HCT116 (cell line): ENCODE data around the gene NPIPB2. TPM values are rescaled to one million over a fixed set of nuclear protein-coding genes. Genes with fewer than 3 reads are reported as not detected.

Source experiments
- ATAC-seq: fragments of 200-7000 bp; cut with Tn5 transposase; 2 replicates; pipeline ENCODE4 v1.9.1; 2020; ENCODE audit warnings: mild to moderate bottlenecking, moderate library complexity
- BruUV-seq: library from RNA; stranded (reverse); fragments of 400-500 nt; replicated peaks from 2 replicates; lab custom pipeline; 2021; lab: Mats Ljungman, UMichigan
- CTCF ChIA-PET: fragments of 300-600 bp; sonication (Branson Sonifier 250); formaldehyde crosslinking; loops from one replicate; lab custom pipeline; 2021; ENCODE audit warnings: antibody characterized with exemption; lab: Charles Lee
- POLR2A ChIA-PET: fragments of 300-600, 350-600 bp; sonication (Branson Sonifier 250); formaldehyde crosslinking; loops from one replicate; lab custom pipeline; 2021; ENCODE audit warnings: antibody characterized with exemption; lab: Charles Lee
- RAD21 ChIA-PET, 2 experiments: fragments of 300-600 bp; sonication (Branson Sonifier 250); formaldehyde crosslinking; loops; one replicate each; lab custom pipeline; 2023; ENCODE audit warnings: low total read pairs in 2 of 2; ENCODE audit not compliant: uncharacterized antibody in 2 of 2, unreplicated experiment in 2 of 2, low non-redundant PET in 1 of 2; lab: Charles Lee
- DNase-seq: peaks from one replicate; pipeline ENCODE4 v3.0.0-alpha.2; 2010; ENCODE audit warnings: low read depth, low spot score
- H2AFZ ChIP-seq: fragments of 200-600 bp; shearing (Covaris generic), sonication (generic); 2 replicates; pipeline ENCODE4 v1.6.1; 2017; ENCODE audit warnings: low read depth, mixed run types, mixed read lengths, antibody characterized with exemption, low read length; ENCODE audit not compliant: poor library complexity, severe bottlenecking
- H3K27ac ChIP-seq: 2 replicates; pipeline ENCODE4 v1.5.1; 2012; ENCODE audit warnings: low read depth, low read length
- H3K27me3 ChIP-seq: fragments of 200-600 bp; sonication (generic); 2 replicates; pipeline ENCODE4 v1.6.1; 2016; ENCODE audit warnings: mixed run types, low read length, mixed read lengths; ENCODE audit not compliant: insufficient read depth
- H3K36me3 ChIP-seq, 2 experiments: fragments of 200-500 bp in 1 of 2; fragments of 200-600 bp in 1 of 2; sonication (Bioruptor generic) in 1 of 2; sonication (generic) in 1 of 2; 2 replicates each; pipeline versions ENCODE4 v1.5.1 to v1.6.1; 2014 to 2016; ENCODE audit warnings: low read length in 2 of 2, inconsistent platforms in 1 of 2, mixed read lengths in 1 of 2, mixed run types in 1 of 2; ENCODE audit not compliant: insufficient read depth in 2 of 2, control insufficient read depth in 1 of 2
- H3K4me1 ChIP-seq, 2 experiments: fragments of 200-600 bp in 1 of 2; sonication (generic) in 1 of 2; 2 replicates each; pipeline versions ENCODE4 v1.5.1 to v1.6.1; 2012 to 2017; ENCODE audit warnings: low read length in 2 of 2, inconsistent platforms in 1 of 2, mild to moderate bottlenecking in 1 of 2, mixed read lengths in 1 of 2, mixed run types in 1 of 2, moderate library complexity in 1 of 2; ENCODE audit not compliant: insufficient read depth in 2 of 2, control insufficient read depth in 1 of 2
- H3K4me2 ChIP-seq: fragments of 200-600 bp; sonication (generic); 2 replicates; pipeline ENCODE4 v1.6.1; 2017; ENCODE audit warnings: mixed run types, low read length, mixed read lengths
- H3K4me3 ChIP-seq, 2 experiments: fragments of 200-600 bp in 1 of 2; sonication (generic) in 1 of 2; replicated peaks in 1 of 2; 2 replicates each; pipeline ENCODE4 v1.5.1; 2011 to 2016; ENCODE audit warnings: low read length in 2 of 2, control low read depth in 1 of 2, low read depth in 1 of 2, mild to moderate bottlenecking in 1 of 2, mixed read lengths in 1 of 2, mixed run types in 1 of 2
- H3K79me2 ChIP-seq: fragments of 200-600 bp; sonication (generic); 2 replicates; pipeline ENCODE4 v1.6.1; 2017; ENCODE audit warnings: mild to moderate bottlenecking, mixed run types, low read length, moderate library complexity, mixed read lengths; ENCODE audit not compliant: insufficient read depth
- H3K9ac ChIP-seq: fragments of 200-600 bp; sonication (generic); 2 replicates; pipeline ENCODE4 v1.6.1; 2016; ENCODE audit warnings: low read length, mixed read lengths
- H3K9me2 ChIP-seq: fragments of 200-600 bp; sonication (generic), shearing (Covaris generic); 2 replicates; pipeline ENCODE4 v1.6.1; 2017; ENCODE audit warnings: mixed run types, mild to moderate bottlenecking, moderate library complexity; ENCODE audit not compliant: insufficient read depth
- H3K9me3 ChIP-seq, 2 experiments: fragments of 200-500 bp in 1 of 2; fragments of 200-600 bp in 1 of 2; sonication (Bioruptor generic) in 1 of 2; sonication (generic) in 1 of 2; 2 replicates each; pipeline ENCODE4 v1.6.1; 2014 to 2017; ENCODE audit warnings: low read length in 2 of 2, mixed read lengths in 2 of 2, inconsistent platforms in 1 of 2, low read depth in 1 of 2, mild to moderate bottlenecking in 1 of 2, mixed run types in 1 of 2, moderate library complexity in 1 of 2; ENCODE audit not compliant: control insufficient read depth in 1 of 2, insufficient read depth in 1 of 2
- H4K20me1 ChIP-seq: fragments of 200-600 bp; sonication (generic), shearing (Covaris generic); 2 replicates; pipeline ENCODE4 v1.6.1; 2017; ENCODE audit warnings: mixed run types, mild to moderate bottlenecking, moderate library complexity; ENCODE audit not compliant: insufficient read depth
- CEBPB ChIP-seq: IDR thresholded peaks from 2 replicates; pipeline ENCODE4 v1.6.1; 2012; ENCODE audit warnings: low read depth
- EGR1 ChIP-seq: IDR thresholded peaks from 2 replicates; pipeline ENCODE4 v1.6.1; 2012; ENCODE audit warnings: low read depth
- ELF1 ChIP-seq: IDR thresholded peaks from 2 replicates; pipeline ENCODE4 v1.6.1; 2012; ENCODE audit warnings: low read depth, borderline replicate concordance
- EZH2 ChIP-seq: fragments of 200-600 bp; sonication (generic); IDR thresholded peaks from 2 replicates; pipeline ENCODE4 v1.6.1; 2017; ENCODE audit warnings: antibody characterized with exemption, mixed run types
- EZH2phosphoT487 ChIP-seq: fragments of 200-600 bp; IDR thresholded peaks from 2 replicates; pipeline ENCODE4 v1.6.1; 2018; ENCODE audit warnings: antibody characterized with exemption, borderline replicate concordance
- FOSL1 ChIP-seq: IDR thresholded peaks from 2 replicates; pipeline ENCODE4 v1.6.1; 2012; ENCODE audit warnings: low read depth
- JUND ChIP-seq: IDR thresholded peaks from 2 replicates; pipeline ENCODE4 v1.6.1; 2012
- POLR2A ChIP-seq: IDR thresholded peaks from 2 replicates; pipeline ENCODE4 v1.7.0; 2011; ENCODE audit warnings: borderline replicate concordance; ENCODE audit not compliant: insufficient read depth, insufficient read length; ENCODE audit errors: extremely low read depth
- POLR2AphosphoS5 ChIP-seq: IDR thresholded peaks from 2 replicates; pipeline ENCODE4 v1.6.1; 2011; ENCODE audit warnings: mild to moderate bottlenecking, low read depth, low read length, moderate library complexity
- RAD21 ChIP-seq: IDR thresholded peaks from 2 replicates; pipeline ENCODE4 v1.6.1; 2012; ENCODE audit warnings: low read depth, mild to moderate bottlenecking
- SIN3A ChIP-seq: IDR thresholded peaks from 2 replicates; pipeline ENCODE4 v1.6.1; 2012; ENCODE audit warnings: low read depth
- SP1 ChIP-seq: IDR thresholded peaks from 2 replicates; pipeline ENCODE4 v1.6.1; 2012; ENCODE audit warnings: low read depth
- SRF ChIP-seq: IDR thresholded peaks from 2 replicates; pipeline ENCODE4 v1.6.1; 2012; ENCODE audit warnings: low read depth
- ZNF274 ChIP-seq: fragments of 200-500 bp; sonication (Bioruptor generic); IDR thresholded peaks from 2 replicates; pipeline ENCODE4 v1.6.1; 2014; ENCODE audit warnings: mild to moderate bottlenecking, low read depth, low read length, inconsistent platforms
- intact Hi-C: fragments of 100-400 bp; cut with micrococcal nuclease; formaldehyde crosslinking; loops from 2 replicates; pipeline ENCODE4 v1.10.0; 2022
- total RNA-seq: library from RNA; stranded (reverse); gene quantifications from one replicate; pipeline ENCODE4 v1.2.1, GENCODE V29; 2021; ENCODE audit not compliant: unreplicated experiment
- TF ChIP-seq, protein P1 (sequence below): IDR thresholded peaks from 2 replicates; pipeline ENCODE4 v1.6.1; 2012
- TF ChIP-seq, protein P2 (sequence below): IDR thresholded peaks from 2 replicates; pipeline ENCODE4 v1.6.1; 2012
- TF ChIP-seq, protein P3 (sequence below), 3 experiments: fragments of 200-600 bp in 1 of 3; sonication (generic) in 1 of 3; IDR thresholded peaks in 2 of 3; conservative IDR thresholded peaks in 1 of 3; 2 replicates each; pipeline ENCODE4 v1.5.1; 2012 to 2017; ENCODE audit warnings: low read depth in 2 of 3, low read length in 2 of 3, antibody characterized with exemption in 1 of 3, borderline replicate concordance in 1 of 3, control low read depth in 1 of 3, mild to moderate bottlenecking in 1 of 3, mixed read lengths in 1 of 3, mixed run types in 1 of 3, moderate library complexity in 1 of 3; ENCODE audit not compliant: insufficient read depth in 1 of 3

NPIPB2 gene
- total RNA-seq, 1 experiment from 2014 or later, result 10.7 TPM

DNA sequence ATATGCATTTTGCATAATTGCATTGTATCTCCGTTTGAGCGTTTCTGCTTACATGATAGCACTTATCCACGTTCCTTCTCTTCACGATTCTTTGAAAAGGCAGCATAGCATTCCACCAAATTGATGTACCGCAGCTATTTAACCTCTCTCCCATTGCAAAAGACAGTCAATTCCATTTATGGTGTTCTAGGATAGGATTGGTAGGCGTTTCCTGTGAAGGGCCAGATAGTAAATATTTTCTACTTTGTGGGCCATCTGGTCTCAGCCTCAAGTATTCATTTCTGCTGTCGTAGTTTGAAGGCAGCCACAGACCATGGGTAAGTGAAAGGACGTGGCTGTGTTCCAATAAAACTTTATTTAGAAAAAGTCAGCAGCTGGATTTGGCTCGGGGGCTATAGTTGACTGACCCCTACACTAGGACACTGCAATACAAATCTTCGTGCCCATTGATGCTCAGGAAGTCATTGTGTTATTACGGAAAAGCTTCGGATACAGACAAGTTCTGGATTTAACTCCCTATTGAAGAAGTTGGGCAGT lies 44.7 kb upstream of the NPIPB2 start:
- ChIA-PET POLR2A (interaction anchor here (0.7 kb wide), 1 partner anchor 21 kb away, joined by 3 read pairs; the partner anchor contains the start of gene TNFRSF17), CTCF (no interaction called here), RAD21 (no interaction called here)
- Histone ChIP-seq H3K79me2 (no peaks in the 10 kb centered on the region), H3K4me1 (no peaks in the 10 kb centered on the region), H3K27ac (no peak overlapping the region), H3K4me2 (no peak overlapping the region), H3K9me2 (no peaks in the 10 kb centered on the region), H3K36me3 (no peaks in the 10 kb centered on the region), H3K9ac (no peak overlapping the region), H3K4me3 (no peak overlapping the region), H3K27me3 (no peaks in the 10 kb centered on the region), H4K20me1 (no peaks in the 10 kb centered on the region), H2AFZ (no peak overlapping the region), H3K9me3 (no peaks in the 10 kb centered on the region)
- no peak for ATAC-seq
- DNase-seq, result no peak
- no TSS peak for BruUV-seq
- intact Hi-C loops, result no loop called here
- no peak for TF ChIP-seq JUND
- TF ChIP-seq SRF, result no peak
- no peak for TF ChIP-seq POLR2A
- no peak for TF ChIP-seq ZNF274
- TF ChIP-seq, protein P1, sequence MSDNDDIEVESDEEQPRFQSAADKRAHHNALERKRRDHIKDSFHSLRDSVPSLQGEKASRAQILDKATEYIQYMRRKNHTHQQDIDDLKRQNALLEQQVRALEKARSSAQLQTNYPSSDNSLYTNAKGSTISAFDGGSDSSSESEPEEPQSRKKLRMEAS, result no peak
- TF ChIP-seq ELF1, result no peak
- TF ChIP-seq EGR1, result no peak
- no peak for TF ChIP-seq EZH2
- no peak for TF ChIP-seq SP1
- no peak for TF ChIP-seq POLR2AphosphoS5
- no peak for TF ChIP-seq SIN3A
- TF ChIP-seq FOSL1, result no peak
- TF ChIP-seq RAD21, result no peak
- no peak for TF ChIP-seq EZH2phosphoT487
- TF ChIP-seq CEBPB, result no peak
- TF ChIP-seq, protein P2, sequence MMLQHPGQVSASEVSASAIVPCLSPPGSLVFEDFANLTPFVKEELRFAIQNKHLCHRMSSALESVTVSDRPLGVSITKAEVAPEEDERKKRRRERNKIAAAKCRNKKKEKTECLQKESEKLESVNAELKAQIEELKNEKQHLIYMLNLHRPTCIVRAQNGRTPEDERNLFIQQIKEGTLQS, result no peak
- TF ChIP-seq, protein P3, sequence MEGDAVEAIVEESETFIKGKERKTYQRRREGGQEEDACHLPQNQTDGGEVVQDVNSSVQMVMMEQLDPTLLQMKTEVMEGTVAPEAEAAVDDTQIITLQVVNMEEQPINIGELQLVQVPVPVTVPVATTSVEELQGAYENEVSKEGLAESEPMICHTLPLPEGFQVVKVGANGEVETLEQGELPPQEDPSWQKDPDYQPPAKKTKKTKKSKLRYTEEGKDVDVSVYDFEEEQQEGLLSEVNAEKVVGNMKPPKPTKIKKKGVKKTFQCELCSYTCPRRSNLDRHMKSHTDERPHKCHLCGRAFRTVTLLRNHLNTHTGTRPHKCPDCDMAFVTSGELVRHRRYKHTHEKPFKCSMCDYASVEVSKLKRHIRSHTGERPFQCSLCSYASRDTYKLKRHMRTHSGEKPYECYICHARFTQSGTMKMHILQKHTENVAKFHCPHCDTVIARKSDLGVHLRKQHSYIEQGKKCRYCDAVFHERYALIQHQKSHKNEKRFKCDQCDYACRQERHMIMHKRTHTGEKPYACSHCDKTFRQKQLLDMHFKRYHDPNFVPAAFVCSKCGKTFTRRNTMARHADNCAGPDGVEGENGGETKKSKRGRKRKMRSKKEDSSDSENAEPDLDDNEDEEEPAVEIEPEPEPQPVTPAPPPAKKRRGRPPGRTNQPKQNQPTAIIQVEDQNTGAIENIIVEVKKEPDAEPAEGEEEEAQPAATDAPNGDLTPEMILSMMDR (IDR thresholded peaks at IDR 0.05 in 2 of 3, conservative IDR thresholded peaks at IDR 0.05 in 1 of 3; ENCODE audit: borderline replicate concordance in 1 of 3, insufficient read depth in 1 of 3, low read depth in 2 of 3, low read length in 2 of 3), result no peak
